Activated CD4-positive, alpha-beta memory T cell treated with anti-CD3 and anti-CD28 coated beads for 36 hours (primary cell): ENCODE data around the gene UBAC2. TPM values are rescaled to one million over a fixed set of nuclear protein-coding genes. Genes with fewer than 3 reads are reported as not detected.
"Not testable (repeated sequence)": the region's sequence is repeated elsewhere in the genome, so short reads cannot be mapped to it uniquely, and the experiment has no call there.

Source experiments
- CTCF ChIA-PET: fragments of 350-600 bp; sonication (Branson Sonifier 250); formaldehyde crosslinking; loops from one replicate; lab custom pipeline; 2021; ENCODE audit warnings: antibody characterized with exemption, inconsistent platforms; lab: Charles Lee
- POLR2A ChIA-PET: fragments of 350-600 bp; sonication (Branson Sonifier 250); formaldehyde crosslinking; loops from one replicate; lab custom pipeline; 2021; ENCODE audit warnings: antibody characterized with exemption; lab: Charles Lee
- DNase-seq: peaks from one replicate; pipeline ENCODE4 v3.0.0-alpha.2; 2020
- H3K27ac Mint-ChIP-seq: one replicate; pipeline ENCODE4 v1.8.0; 2021; ENCODE audit warnings: mixed read lengths
- H3K27me3 Mint-ChIP-seq: one replicate; pipeline ENCODE4 v1.8.0; 2021; ENCODE audit warnings: mixed read lengths
- H3K36me3 Mint-ChIP-seq: one replicate; pipeline ENCODE4 v1.8.0; 2021; ENCODE audit warnings: mixed read lengths
- H3K4me1 Mint-ChIP-seq: one replicate; pipeline ENCODE4 v1.8.0; 2021; ENCODE audit warnings: low read depth, mixed read lengths
- H3K4me3 Mint-ChIP-seq: one replicate; pipeline ENCODE4 v1.8.0; 2021; ENCODE audit warnings: mild to moderate bottlenecking, mixed read lengths
- H3K9me3 Mint-ChIP-seq: one replicate; pipeline ENCODE4 v1.8.0; 2021; ENCODE audit warnings: mixed read lengths
- intact Hi-C: fragments of 100-400 bp; cut with micrococcal nuclease; formaldehyde crosslinking; loops from one replicate; pipeline ENCODE4 v1.15.1; 2023
- total RNA-seq, 2 experiments: library from RNA; stranded (reverse); gene quantifications; one replicate each; pipeline ENCODE4 v1.2.3, GENCODE V29; 2021

Gene UBAC2
- total RNA-seq, 2 experiments from 2014 or later = 51.8 to 54.5 TPM

GRCh38 chr13:99383511-99383921 is 182.9 kb downstream of the UBAC2 start:
- no peaks in the 10 kb centered on the region for H3K27me3 Mint-ChIP-seq
- DNase-seq = peak; percentile 18
- CTCF ChIA-PET = interaction anchor here (0.9 to 12.9 kb wide), 6 partner anchors 10 to 117 kb away, joined by 3 to 290 read pairs (median 9); no protein-coding TSS in a partner anchor
- no peaks in the 10 kb centered on the region for H3K9me3 Mint-ChIP-seq
- intact Hi-C loops = loop anchor here (5.0 kb wide), 1 partner anchor 181 kb away; the partner anchor contains the start of gene UBAC2
- H3K4me1 Mint-ChIP-seq = peaks cover 94% of the 10 kb centered on the region
- peak overlapping the region; percentile 35 for H3K27ac Mint-ChIP-seq
- peaks cover 34% of the 10 kb centered on the region for H3K36me3 Mint-ChIP-seq
- POLR2A ChIA-PET = interaction anchor here (0.6 to 3.2 kb wide), 12 partner anchors 11 to 183 kb away, joined by 4 to 20 read pairs (median 4); partner anchors contain the start of genes GPR183 and UBAC2
- H3K4me3 Mint-ChIP-seq = no peak overlapping the region

GRCh38 chr13:99383946-99384345 is 183.3 kb downstream of the UBAC2 start:
- ChIA-PET POLR2A (interaction anchor here (1.2 to 2.3 kb wide), 5 partner anchors 24 to 86 kb away, joined by 4 to 5 read pairs (median 4); partner anchors contain the start of gene GPR183), CTCF (interaction anchor here (0.9 to 12.9 kb wide), 5 partner anchors 10 to 118 kb away, joined by 3 to 290 read pairs (median 4); no protein-coding TSS in a partner anchor)
- Mint-ChIP-seq H3K4me1 (peaks cover 95% of the 10 kb centered on the region), H3K27me3 (no peaks in the 10 kb centered on the region), H3K9me3 (no peaks in the 10 kb centered on the region), H3K36me3 (peaks cover 31% of the 10 kb centered on the region), H3K4me3 (no peak overlapping the region), H3K27ac (peak overlapping the region; percentile 35)
- intact Hi-C loops = loop anchor here (5.0 kb wide), 1 partner anchor 182 kb away; the partner anchor contains the start of gene UBAC2
- DNase-seq = peak; percentile 49

- DNase-seq = peak; percentile 54
- peaks cover 90% of the 10 kb centered on the region for H3K4me1 Mint-ChIP-seq
- H3K4me3 Mint-ChIP-seq = no peak overlapping the region
- no peaks in the 10 kb centered on the region for H3K27me3 Mint-ChIP-seq
- POLR2A ChIA-PET = interaction anchor here (1.2 to 2.3 kb wide), 3 partner anchors 62 to 86 kb away, joined by 4 to 5 read pairs (median 4); partner anchors contain the start of gene GPR183
- intact Hi-C loops = loop anchor here (5.0 kb wide), 1 partner anchor 182 kb away; the partner anchor contains the start of gene UBAC2
- H3K27ac Mint-ChIP-seq = peak overlapping the region; percentile 34
- H3K36me3 Mint-ChIP-seq = peaks cover 27% of the 10 kb centered on the region
- H3K9me3 Mint-ChIP-seq = no peaks in the 10 kb centered on the region
- CTCF ChIA-PET = interaction anchor here (0.9 to 12.9 kb wide), 4 partner anchors 11 to 118 kb away, joined by 3 to 290 read pairs (median 25); no protein-coding TSS in a partner anchor
These were observed 183.8 kb downstream of the UBAC2 start for GRCh38 chr13:99384468-99384867.

- ChIA-PET CTCF (interaction anchor here (5.3 to 12.9 kb wide), 2 partner anchors 50 to 115 kb away, joined by 46 to 290 read pairs; no protein-coding TSS in a partner anchor), POLR2A (no interaction called here)
- no peaks in the 10 kb centered on the region for H3K27me3 Mint-ChIP-seq
- peaks cover 83% of the 10 kb centered on the region for H3K4me1 Mint-ChIP-seq
- peak overlapping the region; percentile 6 for H3K27ac Mint-ChIP-seq
- DNase-seq = peak; percentile 10
- no peak overlapping the region for H3K4me3 Mint-ChIP-seq
- peaks cover 22% of the 10 kb centered on the region for H3K36me3 Mint-ChIP-seq
- intact Hi-C loops = no loop called here
- no peaks in the 10 kb centered on the region for H3K9me3 Mint-ChIP-seq
These were observed 184.5 kb downstream of the UBAC2 start for GRCh38 chr13:99385161-99385560.

GRCh38 chr13:99385940-99386339 is 185.3 kb downstream of the UBAC2 start:
- CTCF ChIA-PET = interaction anchor here (1.0 to 12.9 kb wide), 11 partner anchors 12 to 209 kb away, joined by 3 to 290 read pairs (median 13); no protein-coding TSS in a partner anchor
- Mint-ChIP-seq H3K27ac (peak overlapping the region; percentile 9), H3K4me1 (peaks cover 76% of the 10 kb centered on the region), H3K36me3 (peaks cover 21% of the 10 kb centered on the region), H3K9me3 (no peaks in the 10 kb centered on the region), H3K27me3 (no peaks in the 10 kb centered on the region), H3K4me3 (no peak overlapping the region)
- POLR2A ChIA-PET = no interaction called here
- intact Hi-C loops = loop anchor here (2.0 kb wide), 1 partner anchor 115 kb away; the partner anchor contains the start of gene TM9SF2
- peak; percentile 7 for DNase-seq

GRCh38 chr13:99386495-99386894 is 185.8 kb downstream of the UBAC2 start:
- no peak overlapping the region for H3K4me3 Mint-ChIP-seq

GRCh38 chr13:99386911-99387788 is 186.5 kb downstream of the UBAC2 start:
- ChIA-PET CTCF (interaction anchor here (0.6 to 12.9 kb wide), 48 partner anchors 11 to 1119 kb away, joined by 3 to 290 read pairs (median 6); partner anchors contain the start of genes GPR18 and TM9SF2), POLR2A (interaction anchor here (0.6 to 1.2 kb wide), 3 partner anchors 37 to 47 kb away, joined by 3 to 4 read pairs (median 4); no protein-coding TSS in a partner anchor)
- peak; percentile 92 for DNase-seq
- H3K27ac Mint-ChIP-seq = peak overlapping the region; percentile 61
- H3K4me3 Mint-ChIP-seq = no peak overlapping the region
- H3K27me3 Mint-ChIP-seq = no peaks in the 10 kb centered on the region
- peaks cover 16% of the 10 kb centered on the region for H3K36me3 Mint-ChIP-seq
- intact Hi-C loops = loop anchor here (1.0 to 2.0 kb wide), 3 partner anchors 50 to 117 kb away; partner anchors contain the start of gene TM9SF2
- peaks cover 64% of the 10 kb centered on the region for H3K4me1 Mint-ChIP-seq
- H3K9me3 Mint-ChIP-seq = no peaks in the 10 kb centered on the region

More at GRCh38 chr13:99386495-99386894, 185.8 kb downstream of the UBAC2 start:
- ChIA-PET CTCF (interaction anchor here (0.6 to 12.9 kb wide), 27 partner anchors 11 to 210 kb away, joined by 3 to 290 read pairs (median 7); partner anchors contain the start of gene GPR18), POLR2A (no interaction called here)
- H3K36me3 Mint-ChIP-seq = peaks cover 16% of the 10 kb centered on the region
- no peaks in the 10 kb centered on the region for H3K27me3 Mint-ChIP-seq
- no peaks in the 10 kb centered on the region for H3K9me3 Mint-ChIP-seq
- H3K4me1 Mint-ChIP-seq = peaks cover 70% of the 10 kb centered on the region
- DNase-seq = peak; percentile 7
- no peak overlapping the region for H3K27ac Mint-ChIP-seq
- intact Hi-C loops = loop anchor here (2.0 kb wide), 1 partner anchor 114 kb away; the partner anchor contains the start of gene TM9SF2

- ChIA-PET POLR2A (no interaction called here), CTCF (interaction anchor here (0.7 to 12.9 kb wide), 26 partner anchors 9 to 1118 kb away, joined by 3 to 290 read pairs (median 11); partner anchors contain the start of gene TM9SF2)
- Mint-ChIP-seq H3K9me3 (no peaks in the 10 kb centered on the region), H3K4me3 (no peak overlapping the region), H3K27me3 (no peaks in the 10 kb centered on the region), H3K4me1 (peaks cover 51% of the 10 kb centered on the region), H3K27ac (peak overlapping the region; percentile 42), H3K36me3 (peaks cover 16% of the 10 kb centered on the region)
- DNase-seq = peak; percentile 5
- intact Hi-C loops = no loop called here
These were observed 187.8 kb downstream of the UBAC2 start for GRCh38 chr13:99388334-99388923.

GRCh38 chr13:99389094-99389493 is 188.4 kb downstream of the UBAC2 start:
- H3K36me3 Mint-ChIP-seq = peaks cover 16% of the 10 kb centered on the region
- intact Hi-C loops, POLR2A ChIA-PET, H3K9me3 Mint-ChIP-seq, H3K4me3 Mint-ChIP-seq, H3K27ac Mint-ChIP-seq, H3K27me3 Mint-ChIP-seq: not testable (repeated sequence)
- CTCF ChIA-PET = interaction anchor here (2.3 to 12.9 kb wide), 7 partner anchors 9 to 119 kb away, joined by 8 to 290 read pairs (median 25); no protein-coding TSS in a partner anchor
- peaks cover 44% of the 10 kb centered on the region for H3K4me1 Mint-ChIP-seq
- DNase-seq = peak; percentile 6

GRCh38 chr13:99389520-99390304 is 189.1 kb downstream of the UBAC2 start:
- ChIA-PET CTCF (interaction anchor here (1.1 to 12.9 kb wide), 6 partner anchors 8 to 120 kb away, joined by 3 to 290 read pairs (median 25); no protein-coding TSS in a partner anchor), POLR2A (no interaction called here)
- Mint-ChIP-seq H3K36me3 (peaks cover 16% of the 10 kb centered on the region), H3K27ac (no peak overlapping the region), H3K27me3 (no peaks in the 10 kb centered on the region), H3K4me3 (no peak overlapping the region), H3K4me1 (peaks cover 38% of the 10 kb centered on the region), H3K9me3 (no peaks in the 10 kb centered on the region)
- intact Hi-C loops = no loop called here
- DNase-seq = peak; percentile 3
